AG09319 (cell line): Measurements from ENCODE around the gene TNFAIP8L2.
A peak's percentile ranks its signal among the peaks of the same experiment; 100 is the strongest.

Experiments used
- DNase-seq: peaks from one replicate; pipeline ENCODE4 v3.0.0-alpha.2; 2010; ENCODE audit warnings: low read depth; ENCODE audit errors: extremely low read depth
- TF ChIP-seq, protein P1 (sequence below): IDR thresholded peaks from 2 replicates; pipeline ENCODE4 v1.5.1; 2011; ENCODE audit warnings: low read depth, mild to moderate bottlenecking, inconsistent platforms, low read length, moderate library complexity

Gene TNFAIP8L2

DNA sequence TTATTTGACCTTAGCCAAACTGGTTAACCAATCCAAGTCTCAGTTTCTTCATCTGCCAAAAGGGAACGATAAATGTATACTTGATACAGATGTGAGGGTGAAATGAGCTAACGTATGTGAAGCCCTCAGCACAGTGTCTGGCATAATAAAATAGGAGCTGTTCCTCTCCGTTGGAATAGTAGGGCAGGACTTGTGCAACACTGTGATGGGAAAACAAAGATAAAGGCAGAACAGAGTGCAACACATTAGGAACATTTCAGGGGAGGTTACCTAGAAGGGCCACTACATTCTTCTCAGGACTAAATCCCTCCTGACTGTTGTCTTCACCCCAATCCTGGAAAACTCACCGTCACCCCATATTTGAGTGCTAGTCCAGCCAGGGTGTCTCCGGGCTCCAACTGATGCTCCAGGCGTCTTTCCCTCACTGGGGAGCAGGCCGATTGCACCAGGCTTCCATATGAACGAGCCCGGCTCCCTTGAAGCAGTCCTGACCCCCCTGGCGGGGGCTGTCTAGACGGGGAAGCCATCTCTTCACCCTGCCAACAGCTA, 8.4 kb downstream of the TNFAIP8L2 start:
- DNase-seq = no peak
- TF ChIP-seq, protein P1, sequence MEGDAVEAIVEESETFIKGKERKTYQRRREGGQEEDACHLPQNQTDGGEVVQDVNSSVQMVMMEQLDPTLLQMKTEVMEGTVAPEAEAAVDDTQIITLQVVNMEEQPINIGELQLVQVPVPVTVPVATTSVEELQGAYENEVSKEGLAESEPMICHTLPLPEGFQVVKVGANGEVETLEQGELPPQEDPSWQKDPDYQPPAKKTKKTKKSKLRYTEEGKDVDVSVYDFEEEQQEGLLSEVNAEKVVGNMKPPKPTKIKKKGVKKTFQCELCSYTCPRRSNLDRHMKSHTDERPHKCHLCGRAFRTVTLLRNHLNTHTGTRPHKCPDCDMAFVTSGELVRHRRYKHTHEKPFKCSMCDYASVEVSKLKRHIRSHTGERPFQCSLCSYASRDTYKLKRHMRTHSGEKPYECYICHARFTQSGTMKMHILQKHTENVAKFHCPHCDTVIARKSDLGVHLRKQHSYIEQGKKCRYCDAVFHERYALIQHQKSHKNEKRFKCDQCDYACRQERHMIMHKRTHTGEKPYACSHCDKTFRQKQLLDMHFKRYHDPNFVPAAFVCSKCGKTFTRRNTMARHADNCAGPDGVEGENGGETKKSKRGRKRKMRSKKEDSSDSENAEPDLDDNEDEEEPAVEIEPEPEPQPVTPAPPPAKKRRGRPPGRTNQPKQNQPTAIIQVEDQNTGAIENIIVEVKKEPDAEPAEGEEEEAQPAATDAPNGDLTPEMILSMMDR = no peak

DNA sequence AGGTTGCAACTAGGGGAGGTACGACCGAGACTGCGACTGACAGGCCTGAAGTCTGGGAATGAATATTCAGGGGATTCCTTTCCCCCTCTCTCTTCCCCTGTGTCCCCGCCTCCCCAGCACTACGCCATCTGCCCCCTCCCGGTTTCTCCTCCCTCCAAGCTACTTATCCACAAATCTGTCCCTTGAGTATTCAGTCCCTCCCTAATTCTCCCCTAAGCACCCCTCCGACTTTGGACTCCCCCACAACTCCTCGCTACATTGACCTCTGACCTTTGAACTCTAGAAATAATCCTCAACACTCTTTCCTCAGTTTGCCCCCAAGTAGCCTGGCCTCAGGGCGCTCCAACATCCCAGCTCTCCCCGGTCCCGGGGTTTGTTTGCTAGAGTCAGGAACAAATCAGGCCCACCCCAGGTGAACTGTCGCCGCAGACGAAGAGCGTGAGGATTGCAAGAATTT, 8.9 kb downstream of the TNFAIP8L2 start:
- DNase-seq = no peak
- TF ChIP-seq, protein P1 = peak; percentile 0; the same call in 1 of the 2 replicates

DNA sequence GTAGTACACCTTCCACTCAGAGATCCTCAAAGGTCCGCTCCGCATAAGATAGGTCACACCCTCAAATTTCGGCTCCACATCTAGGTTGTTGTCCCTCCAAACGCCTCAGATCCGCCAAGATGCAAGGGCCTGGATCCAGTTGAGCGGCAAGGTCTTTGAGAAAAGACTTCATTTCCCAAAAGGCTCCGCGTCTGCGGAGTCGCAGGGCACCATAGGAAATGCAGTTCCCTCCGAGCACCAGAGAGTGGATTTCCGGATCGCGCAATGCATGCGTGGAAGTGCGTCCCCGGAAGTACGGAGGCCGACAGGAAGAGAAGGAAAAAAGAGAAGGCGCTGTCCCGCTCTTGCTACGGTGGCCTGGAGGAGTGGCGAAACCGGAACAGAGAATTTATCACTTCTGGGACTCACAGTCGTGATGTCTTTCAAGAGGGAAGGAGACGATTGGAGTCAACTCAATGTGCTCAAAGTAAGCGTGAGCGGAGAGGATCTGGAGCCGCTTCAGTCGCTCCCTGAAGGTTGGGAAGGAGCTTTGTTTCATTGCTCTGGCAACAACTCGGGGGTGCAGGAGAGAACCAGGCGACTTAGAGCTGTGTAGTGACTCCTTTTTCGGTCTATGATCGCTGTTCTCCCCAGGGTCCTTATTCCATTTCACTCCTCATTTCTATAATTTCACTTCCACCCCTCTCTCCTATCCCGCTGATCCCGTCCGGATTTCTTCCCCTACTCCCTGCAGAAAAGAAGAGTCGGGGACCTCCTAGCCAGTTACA, 9.5 kb downstream of the TNFAIP8L2 start, which contains the start of the genes LYSMD1 and SCNM1:
LYSMD1 (minus strand) TSS at position 165 of the 767 bp plus-strand sequence. CDS start 644 bp downstream, outside the sequence.
SCNM1 (plus strand) TSS at position 407 of the 767 bp plus-strand sequence; CDS start at position 416, 9 bp downstream.
- peak; percentile 96 for DNase-seq
- TF ChIP-seq, protein P1 = no peak

DNA sequence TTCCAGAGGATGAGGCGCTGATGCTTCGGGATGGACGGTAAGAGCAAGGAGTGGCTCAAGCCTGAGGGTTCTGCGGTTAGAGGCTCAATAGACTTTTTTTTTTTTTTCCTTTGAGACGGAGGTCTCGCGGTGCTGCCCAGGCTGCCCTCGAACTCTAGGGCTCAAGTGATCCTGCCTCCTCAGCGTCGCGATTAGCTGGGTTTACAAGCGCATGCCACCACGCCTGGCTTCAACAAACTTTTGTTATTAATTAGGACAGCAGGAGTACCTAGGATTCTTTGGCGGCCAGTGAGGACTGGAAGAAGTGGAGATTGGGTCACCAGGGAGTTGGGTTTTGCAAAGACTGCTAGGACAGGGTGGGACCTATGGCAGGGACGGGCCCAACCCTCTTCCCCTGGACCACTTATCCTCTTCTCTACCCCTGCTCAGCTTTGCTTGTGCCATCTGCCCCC, 10.1 kb downstream of the TNFAIP8L2 start:
- no peak for DNase-seq
- TF ChIP-seq, protein P1 = no peak

DNA sequence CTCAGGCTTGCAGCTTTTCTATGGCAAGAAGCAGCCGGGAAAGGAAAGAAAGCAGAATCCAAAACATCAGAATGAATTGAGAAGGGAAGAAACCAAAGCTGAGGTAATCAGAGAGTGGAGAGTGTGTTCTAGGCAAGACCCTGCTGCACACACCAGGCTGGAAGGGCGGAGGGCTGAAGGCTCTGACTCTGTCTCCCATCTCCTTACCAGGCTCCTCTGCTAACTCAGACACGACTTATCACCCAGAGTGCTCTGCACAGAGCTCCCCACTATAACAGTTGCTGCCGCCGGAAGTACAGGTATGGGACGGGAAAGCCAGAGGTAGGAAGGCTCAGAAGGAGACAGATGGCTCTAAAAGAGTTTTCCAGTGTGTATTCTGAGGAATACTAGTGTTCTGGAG, 10.7 kb downstream of the TNFAIP8L2 start:
- TF ChIP-seq, protein P1 = no peak
- DNase-seq = no peak

DNA sequence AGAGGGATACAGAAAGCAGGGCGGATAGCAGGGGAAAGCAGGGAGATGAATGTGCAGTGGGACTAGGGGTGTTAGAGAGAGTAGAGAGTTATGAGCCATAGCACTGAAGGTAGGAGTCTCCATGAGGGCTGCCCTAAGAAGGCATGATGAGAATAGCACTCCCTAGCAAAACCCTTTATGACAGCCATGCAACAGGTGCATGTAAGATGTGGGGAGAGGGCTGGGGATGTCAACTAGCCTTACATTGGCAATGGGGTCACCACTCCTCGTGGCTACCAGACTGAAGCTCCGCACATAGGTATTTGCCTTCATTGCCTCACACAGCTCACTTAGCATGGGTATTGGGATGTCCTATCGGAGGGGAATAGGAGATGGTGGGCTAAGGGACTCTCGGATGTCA, 14.7 kb downstream of the TNFAIP8L2 start:
- TF ChIP-seq, protein P1 = no peak
- DNase-seq = no peak
